DOHH2 (cell line): ENCODE data around the gene KCTD11.

ENCODE experiments used
- CTCF ChIP-seq: fragments of 200-600 bp; sonication (generic); IDR thresholded peaks from one replicate; pipeline ENCODE4 v1.5.1; 2014; ENCODE audit warnings: antibody characterized with exemption, mild to moderate bottlenecking, low read depth, low read length; ENCODE audit not compliant: poor library complexity, severe bottlenecking
- EZH2phosphoT487 ChIP-seq: fragments of 200-600 bp; sonication (generic); IDR thresholded peaks from 2 replicates; pipeline ENCODE4 v1.6.1; 2017; ENCODE audit warnings: borderline replicate concordance, mild to moderate bottlenecking, antibody characterized with exemption, low read length, moderate library complexity, mixed read lengths

- no peak for TF ChIP-seq CTCF
- no peak for TF ChIP-seq EZH2phosphoT487
Observed at GRCh38 chr17:7367083-7367482, 15.1 kb downstream of the KCTD11 start.
